H1 (cell line): ENCODE data around the gene SI. TPM values are rescaled to one million over a fixed set of nuclear protein-coding genes. Genes with fewer than 3 reads are reported as not detected.

ENCODE experiments used
- CTCF ChIA-PET: fragments of 300-600 bp; sonication (Branson Sonifier 250); formaldehyde crosslinking; loops from one replicate; lab custom pipeline; 2021; ENCODE audit not compliant: partially characterized antibody; lab: Charles Lee
- POLR2A ChIA-PET: fragments of 300-600 bp; sonication (Branson Sonifier 250); formaldehyde crosslinking; loops from one replicate; lab custom pipeline; 2021; ENCODE audit warnings: inconsistent platforms; ENCODE audit not compliant: partially characterized antibody; lab: Charles Lee
- DNase-seq, 2 experiments: peaks; one replicate each; pipeline versions ENCODE4 v3.0.0 to v3.0.0-alpha.2; 2010 to 2022; ENCODE audit warnings: low spot score in 2 of 2, low read depth in 1 of 2, mixed read lengths in 1 of 2
- FAIRE-seq: peaks from 2 replicates; lab custom pipeline; 2011; peaks lifted over from hg19 to GRCh38; lab: Jason Lieb, UNC
- H2AFZ ChIP-seq: 2 replicates; pipeline ENCODE4 v1.8.1; 2012; ENCODE audit warnings: low read length, inconsistent platforms
- H2AK5ac ChIP-seq: 2 replicates; pipeline ENCODE4 v1.6.1; 2013; ENCODE audit warnings: low read depth, low read length
- H2BK120ac ChIP-seq: replicated peaks from 2 replicates; pipeline ENCODE3; 2013; ENCODE audit warnings: low read depth, low read length, inconsistent platforms
- H2BK12ac ChIP-seq: 2 replicates; pipeline ENCODE4 v1.6.1; 2013; ENCODE audit warnings: low read depth, low read length
- H2BK15ac ChIP-seq: 2 replicates; pipeline ENCODE4 v1.6.1; 2013; ENCODE audit warnings: low read length
- H2BK20ac ChIP-seq: 2 replicates; pipeline ENCODE4 v1.6.1; 2013; ENCODE audit warnings: low read length
- H2BK5ac ChIP-seq: 2 replicates; pipeline ENCODE4 v1.6.1; 2013; ENCODE audit warnings: low read depth, low read length
- H3K14ac ChIP-seq: 2 replicates; pipeline ENCODE4 v1.6.1; 2013; ENCODE audit warnings: inconsistent platforms; ENCODE audit not compliant: insufficient read length
- H3K18ac ChIP-seq: 2 replicates; pipeline ENCODE4 v1.6.1; 2013; ENCODE audit warnings: low read length; ENCODE audit errors: extremely low read depth
- H3K23ac ChIP-seq: 2 replicates; pipeline ENCODE4 v1.6.1; 2013; ENCODE audit warnings: inconsistent platforms; ENCODE audit not compliant: insufficient read length
- H3K23me2 ChIP-seq: 2 replicates; pipeline ENCODE4 v1.6.1; 2013; ENCODE audit warnings: low read depth, low read length
- H3K27ac ChIP-seq: 2 replicates; pipeline ENCODE4 v1.6.1; 2011; ENCODE audit warnings: low read depth, low read length, inconsistent platforms
- H3K27me3 ChIP-seq, 4 experiments: replicated peaks in 1 of 4; 1 replicate in 1 of 4; 2 replicates in 3 of 4; pipeline versions ENCODE4 v1.6.1 to v1.8.1; 2011 to 2013; ENCODE audit warnings: low read length in 3 of 4, mild to moderate bottlenecking in 3 of 4, inconsistent platforms in 2 of 4, mixed read lengths in 2 of 4, moderate library complexity in 1 of 4; ENCODE audit not compliant: control insufficient read depth in 3 of 4, insufficient read depth in 3 of 4; ENCODE audit errors: extremely low read depth in 1 of 4
- H3K36me3 ChIP-seq, 4 experiments: 2 replicates each; pipeline versions ENCODE4 v1.6.1 to v1.8.1; 2011 to 2013; ENCODE audit warnings: mild to moderate bottlenecking in 4 of 4, low read length in 3 of 4, moderate library complexity in 2 of 4, control low read depth in 1 of 4, inconsistent platforms in 1 of 4; ENCODE audit not compliant: insufficient read depth in 4 of 4, control insufficient read depth in 2 of 4
- H3K4ac ChIP-seq: replicated peaks from 2 replicates; pipeline ENCODE3; 2013; ENCODE audit warnings: low read length, low read depth, mixed read lengths, inconsistent platforms; ENCODE audit not compliant: insufficient read length
- H3K4me1 ChIP-seq, 4 experiments: replicated peaks in 1 of 4; 1 replicate in 1 of 4; 2 replicates in 3 of 4; pipeline versions ENCODE4 v1.6.1 to v1.8.1; 2011 to 2013; ENCODE audit warnings: low read length in 3 of 4, inconsistent platforms in 2 of 4, mixed read lengths in 1 of 4; ENCODE audit not compliant: insufficient read depth in 4 of 4, control insufficient read depth in 3 of 4
- H3K4me2 ChIP-seq, 2 experiments: 2 replicates each; pipeline versions ENCODE4 v1.6.1 to v1.8.1; 2011 to 2013; ENCODE audit warnings: low read depth in 2 of 2, low read length in 2 of 2, control low read depth in 1 of 2, inconsistent platforms in 1 of 2, mild to moderate bottlenecking in 1 of 2; ENCODE audit not compliant: insufficient read depth in 1 of 2
- H3K4me3 ChIP-seq, 4 experiments: fragments of 200-600, 300-600 bp in 1 of 4; sonication (generic), shearing (Covaris generic), sonication (Bioruptor Twin) in 1 of 4; 2 replicates each; pipeline versions ENCODE4 v1.5.1 to v1.8.1; 2011 to 2016; ENCODE audit warnings: low read length in 4 of 4, low read depth in 3 of 4, control low read depth in 2 of 4, inconsistent platforms in 2 of 4, mild to moderate bottlenecking in 2 of 4, mixed read lengths in 1 of 4, moderate library complexity in 1 of 4; ENCODE audit not compliant: insufficient read depth in 2 of 4; ENCODE audit errors: extremely low read depth in 1 of 4
- H3K56ac ChIP-seq: replicated peaks from 2 replicates; pipeline ENCODE3; 2013; ENCODE audit warnings: low read depth, mild to moderate bottlenecking, mixed read lengths, low read length, inconsistent platforms; ENCODE audit not compliant: insufficient read length
- H3K79me1 ChIP-seq: 2 replicates; pipeline ENCODE4 v1.6.1; 2013; ENCODE audit warnings: low read depth, low read length, control low read depth
- H3K79me2 ChIP-seq, 2 experiments: 2 replicates each; pipeline versions ENCODE4 v1.6.1 to v1.8.1; 2012 to 2013; ENCODE audit warnings: low read length in 2 of 2, mild to moderate bottlenecking in 2 of 2, inconsistent platforms in 1 of 2; ENCODE audit not compliant: insufficient read depth in 2 of 2, control insufficient read depth in 1 of 2
- H3K9ac ChIP-seq, 4 experiments: replicated peaks in 1 of 4; 1 replicate in 1 of 4; 2 replicates in 3 of 4; pipeline versions ENCODE4 v1.6.1 to v1.8.1; 2011 to 2013; ENCODE audit warnings: low read depth in 3 of 4, low read length in 3 of 4, control low read depth in 2 of 4, mild to moderate bottlenecking in 2 of 4, moderate library complexity in 2 of 4, inconsistent platforms in 1 of 4; ENCODE audit errors: extremely low read depth in 1 of 4
- H3K9me3 ChIP-seq, 2 experiments: 2 replicates each; pipeline versions ENCODE4 v1.6.1 to v1.8.1; 2012 to 2013; ENCODE audit warnings: mild to moderate bottlenecking in 2 of 2, moderate library complexity in 2 of 2, control low read depth in 1 of 2, inconsistent platforms in 1 of 2, low read depth in 1 of 2, low read length in 1 of 2, mixed read lengths in 1 of 2; ENCODE audit not compliant: insufficient read depth in 2 of 2
- H4K20me1 ChIP-seq, 2 experiments: replicated peaks in 1 of 2; 2 replicates each; pipeline versions ENCODE3 to v1.8.1; 2011 to 2013; ENCODE audit warnings: inconsistent platforms in 2 of 2, low read length in 2 of 2, mild to moderate bottlenecking in 1 of 2; ENCODE audit not compliant: insufficient read depth in 2 of 2, control insufficient read depth in 1 of 2
- H4K5ac ChIP-seq: 2 replicates; pipeline ENCODE4 v1.6.1; 2013; ENCODE audit warnings: low read length, low read depth, mixed read lengths, inconsistent platforms; ENCODE audit not compliant: insufficient read length
- H4K8ac ChIP-seq: 2 replicates; pipeline ENCODE4 v1.8.0; 2013; ENCODE audit warnings: mild to moderate bottlenecking, moderate library complexity, low read length, inconsistent platforms; ENCODE audit not compliant: insufficient read depth; ENCODE audit errors: extremely low read depth
- H4K91ac ChIP-seq: replicated peaks from 2 replicates; pipeline ENCODE3; 2013; ENCODE audit warnings: low read length, mixed read lengths, inconsistent platforms; ENCODE audit not compliant: insufficient read length
- CTBP2 ChIP-seq: IDR thresholded peaks from 2 replicates; pipeline ENCODE4 v1.7.0; 2011; ENCODE audit warnings: borderline replicate concordance, mild to moderate bottlenecking, moderate library complexity, mixed read lengths, low read length; ENCODE audit not compliant: insufficient read depth, insufficient read length
- POLR2AphosphoS5 ChIP-seq: IDR thresholded peaks from 2 replicates; pipeline ENCODE4 v1.6.1; 2011; ENCODE audit warnings: low read depth, low read length
- SRF ChIP-seq: IDR thresholded peaks from 2 replicates; pipeline ENCODE4 v1.6.1; 2011; ENCODE audit warnings: mild to moderate bottlenecking, low read depth, low read length, moderate library complexity
- SUZ12 ChIP-seq: fragments of 200-600 bp; sonication (generic); IDR thresholded peaks from 2 replicates; pipeline ENCODE4 v1.6.1; 2012; ENCODE audit warnings: mild to moderate bottlenecking, inconsistent platforms, low read length, moderate library complexity, mixed read lengths
- TCF12 ChIP-seq: IDR thresholded peaks from 2 replicates; pipeline ENCODE4 v1.6.1; 2011; ENCODE audit warnings: low read depth, mild to moderate bottlenecking, low read length
- WGBS, 2 experiments: shearing (Covaris generic) in 1 of 2; methylation state at CpG; one replicate each; pipeline versions ENCODE4 v1.1.6 to v1.1.7; 2013 to 2015; ENCODE audit warnings: low lambda C conversion rate in 2 of 2, mixed read lengths in 2 of 2, inconsistent platforms in 1 of 2, low coverage in 1 of 2, missing lambda C conversion rate in 1 of 2; ENCODE audit not compliant: insufficient replicate concordance in 2 of 2, insufficient coverage in 1 of 2, insufficient read length in 1 of 2; ENCODE audit errors: extremely low coverage in 1 of 2, missing lambda C conversion rate in 1 of 2; 5-methylcytosine and 5-hydroxymethylcytosine counted together
- polyA plus RNA-seq, 7 experiments: library from polyadenylated mRNA; depleted of rRNA in 3 of 7; stranded (reverse) in 5 of 7; unstranded in 2 of 7; fragments of >200 nt in 5 of 7; fragments of 200-250 nt in 2 of 7; gene quantifications; 1 replicate in 5 of 7; 2 replicates in 1 of 7; 4 replicates in 1 of 7; pipeline versions ENCODE4 v1.2.1 to v1.2.3, GENCODE V29; 2011 to 2013; ENCODE audit warnings: missing spikeins in 2 of 7, mixed read lengths in 2 of 7
- total RNA-seq: library from RNA; stranded (reverse); fragmentation: NEBNext Ultra II Directional; extraction: Animal tissue kit (Norgen Biotek cat#: 25700); gene quantifications from 2 replicates; pipeline ENCODE4 v1.2.1, GENCODE V29; 2021

SI gene
- total and polyA plus RNA-seq, 2 of the 8 experiments (the other 6 are each of a cell fraction or from before 2014, with no cell fraction given), result not detected

DNA sequence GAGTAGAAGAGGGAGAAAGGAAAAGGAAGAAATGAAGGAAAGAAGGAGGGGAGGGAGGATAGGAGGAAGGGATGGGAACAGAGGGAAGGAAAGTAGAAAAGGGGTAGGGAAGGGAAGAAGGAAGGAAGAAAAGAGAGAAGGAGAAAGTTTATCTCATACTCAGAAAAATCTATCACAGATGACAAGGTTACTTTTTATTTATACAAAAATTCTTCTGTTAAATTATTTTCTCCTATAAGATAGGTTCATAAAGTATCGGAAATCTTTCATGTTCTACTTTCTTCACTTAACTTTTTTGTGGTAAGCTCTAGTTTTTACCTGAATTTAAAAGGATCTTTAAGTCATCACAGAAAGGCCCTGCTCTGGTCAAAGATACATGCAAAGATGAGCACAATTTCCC lies 38.1 kb downstream of the SI start:
- CTCF ChIA-PET, result no interaction called here
- WGBS, 2 experiments, result 86% methylated on average over 1 of the region's 1 CpG; no CpG with 5 or more reads in 1 of the 2 experiments

More for the DNA sequence above, 38.1 kb downstream of the SI start:
- Histone ChIP-seq H2BK20ac (no peak overlapping the region), H3K79me2 (no peaks in the 10 kb centered on the region), H3K23ac (no peak overlapping the region), H3K4me2 (no peak overlapping the region), H4K5ac (no peak overlapping the region), H3K27me3 (no peaks in the 10 kb centered on the region), H2BK15ac (no peak overlapping the region), H3K4ac (no peak overlapping the region), H2BK5ac (no peak overlapping the region), H3K4me3 (no peak overlapping the region), H3K23me2 (no peaks in the 10 kb centered on the region), H3K56ac (no peak overlapping the region), H4K8ac (no peak overlapping the region), H3K9me3 (no peaks in the 10 kb centered on the region), H2BK120ac (no peak overlapping the region), H2AFZ (no peak overlapping the region), H3K4me1 (no peaks in the 10 kb centered on the region), H2BK12ac (no peak overlapping the region), H3K14ac (no peak overlapping the region), H3K9ac (no peak overlapping the region), H4K20me1 (no peaks in the 10 kb centered on the region), H3K18ac (no peak overlapping the region), H3K36me3 (no peaks in the 10 kb centered on the region), H3K27ac (no peak overlapping the region), H2AK5ac (no peak overlapping the region), H4K91ac (no peak overlapping the region), H3K79me1 (no peaks in the 10 kb centered on the region)
- no peak for TF ChIP-seq TCF12
- no peak for TF ChIP-seq CTBP2
- no peak for TF ChIP-seq SUZ12
- TF ChIP-seq POLR2AphosphoS5, result no peak
- no peak for TF ChIP-seq SRF
- no peak for FAIRE-seq
- POLR2A ChIA-PET, result no interaction called here
- DNase-seq, result no peak
